Activated CD4-positive, alpha-beta T cell treated with anti-CD3 and anti-CD28 coated beads for 36 hours (primary cell): ENCODE data around the gene CABP2. TPM values are rescaled to one million over a fixed set of nuclear protein-coding genes. Genes with fewer than 3 reads are reported as not detected.
"Not testable (repeated sequence)": the region's sequence is repeated elsewhere in the genome, so short reads cannot be mapped to it uniquely, and the experiment has no call there.

ENCODE experiments used
- ATAC-seq: fragments of 200-7000 bp; cut with Tn5 transposase; one replicate; pipeline ENCODE4 v1.10.0; 2021; ENCODE audit warnings: mild to moderate bottlenecking, moderate library complexity
- CTCF ChIA-PET: fragments of 350-600 bp; sonication (Branson Sonifier 250); formaldehyde crosslinking; loops from one replicate; lab custom pipeline; 2021; ENCODE audit warnings: antibody characterized with exemption; lab: Charles Lee
- POLR2A ChIA-PET: fragments of 350-600 bp; sonication (Branson Sonifier 250); formaldehyde crosslinking; loops from one replicate; lab custom pipeline; 2021; ENCODE audit warnings: antibody characterized with exemption, inconsistent platforms; lab: Charles Lee
- DNase-seq: peaks from one replicate; pipeline ENCODE4 v3.0.0-alpha.2; 2020
- H3K27ac Mint-ChIP-seq: one replicate; pipeline ENCODE4 v1.8.0; 2021; ENCODE audit warnings: mixed read lengths
- H3K27me3 Mint-ChIP-seq: one replicate; pipeline ENCODE4 v1.8.0; 2021; ENCODE audit warnings: mixed read lengths
- H3K36me3 Mint-ChIP-seq: one replicate; pipeline ENCODE4 v1.8.0; 2021; ENCODE audit warnings: low read depth, mixed read lengths
- H3K4me1 Mint-ChIP-seq: one replicate; pipeline ENCODE4 v1.8.0; 2021; ENCODE audit warnings: mixed read lengths
- H3K4me3 Mint-ChIP-seq: one replicate; pipeline ENCODE4 v1.8.0; 2021; ENCODE audit warnings: mild to moderate bottlenecking, moderate library complexity, mixed read lengths
- H3K9me3 Mint-ChIP-seq: one replicate; pipeline ENCODE4 v1.8.0; 2021; ENCODE audit warnings: low read depth, mixed read lengths
- intact Hi-C, 2 experiments: fragments of 100-400 bp; cut with DNase I in 1 of 2; cut with micrococcal nuclease in 1 of 2; formaldehyde crosslinking; loops; one replicate each; pipeline versions ENCODE4 v1.14.2 to v1.15.1; 2022 to 2024; cut with DNase I, micrococcal nuclease
- total RNA-seq, 2 experiments: library from RNA; stranded (reverse); gene quantifications; one replicate each; pipeline ENCODE4 v1.2.3, GENCODE V29; 2021

The CABP2 gene
- total RNA-seq, 2 experiments from 2014 or later = not detected

- H3K4me3 Mint-ChIP-seq, intact Hi-C loops, POLR2A ChIA-PET, H3K27me3 Mint-ChIP-seq, H3K9me3 Mint-ChIP-seq, H3K36me3 Mint-ChIP-seq, ATAC-seq, H3K27ac Mint-ChIP-seq, CTCF ChIA-PET, H3K4me1 Mint-ChIP-seq, DNase-seq: not testable (repeated sequence)
Observed at GRCh38 chr11:67551697-67552096, 28.5 kb upstream of the CABP2 start.

GRCh38 chr11:67551127-67551526 is 27.9 kb upstream of the CABP2 start:
- Mint-ChIP-seq H3K27me3 (peaks cover 2% of the 10 kb centered on the region), H3K4me1 (no peaks in the 10 kb centered on the region), H3K4me3 (no peak overlapping the region), H3K9me3 (no peaks in the 10 kb centered on the region), H3K36me3 (no peaks in the 10 kb centered on the region), H3K27ac (no peak overlapping the region)
- ATAC-seq (no peak), DNase-seq (no peak)
- POLR2A ChIA-PET = no interaction called here
- CTCF ChIA-PET = no interaction called here
- intact Hi-C loops = no loop called here

- ChIA-PET CTCF (interaction anchor here (0.6 to 0.9 kb wide), 2 partner anchors 25 to 166 kb away, joined by 3 read pairs; no protein-coding TSS in a partner anchor), POLR2A (no interaction called here)
- H3K27ac Mint-ChIP-seq = no peak overlapping the region
- peaks cover 2% of the 10 kb centered on the region for H3K27me3 Mint-ChIP-seq
- no peaks in the 10 kb centered on the region for H3K36me3 Mint-ChIP-seq
- intact Hi-C loops = no loop called here
- DNase-seq = no peak
- no peaks in the 10 kb centered on the region for H3K4me1 Mint-ChIP-seq
- no peak for ATAC-seq
- no peak overlapping the region for H3K4me3 Mint-ChIP-seq
- no peaks in the 10 kb centered on the region for H3K9me3 Mint-ChIP-seq
Observed at GRCh38 chr11:67548555-67549110, 25.4 kb upstream of the CABP2 start.

GRCh38 chr11:67548112-67548511 is 24.9 kb upstream of the CABP2 start:
- H3K4me3 Mint-ChIP-seq, POLR2A ChIA-PET, CTCF ChIA-PET, ATAC-seq, DNase-seq, intact Hi-C loops, H3K27ac Mint-ChIP-seq, H3K9me3 Mint-ChIP-seq, H3K4me1 Mint-ChIP-seq, H3K36me3 Mint-ChIP-seq, H3K27me3 Mint-ChIP-seq: not testable (repeated sequence)

- Mint-ChIP-seq H3K27ac (no peak overlapping the region), H3K36me3 (no peaks in the 10 kb centered on the region), H3K9me3 (no peaks in the 10 kb centered on the region), H3K4me3 (no peak overlapping the region), H3K27me3 (peaks cover 2% of the 10 kb centered on the region), H3K4me1 (no peaks in the 10 kb centered on the region)
- no peak for ATAC-seq
- intact Hi-C loops = no loop called here
- ChIA-PET POLR2A (interaction anchor here (0.6 kb wide), 1 partner anchor 11 kb away, joined by 5 read pairs; no protein-coding TSS in a partner anchor), CTCF (no interaction called here)
- DNase-seq = no peak
Observed at GRCh38 chr11:67545280-67545679, 22.0 kb upstream of the CABP2 start.

GRCh38 chr11:67544616-67545242 is 21.5 kb upstream of the CABP2 start:
- no peaks in the 10 kb centered on the region for H3K4me1 Mint-ChIP-seq
- ChIA-PET POLR2A (no interaction called here), CTCF (no interaction called here)
- no peak for ATAC-seq
- peaks cover 2% of the 10 kb centered on the region for H3K27me3 Mint-ChIP-seq
- DNase-seq = no peak
- no peak overlapping the region for H3K4me3 Mint-ChIP-seq
- H3K36me3 Mint-ChIP-seq = no peaks in the 10 kb centered on the region
- H3K27ac Mint-ChIP-seq = no peak overlapping the region
- no peaks in the 10 kb centered on the region for H3K9me3 Mint-ChIP-seq
- intact Hi-C loops = no loop called here

GRCh38 chr11:67543585-67543984 is 20.3 kb upstream of the CABP2 start:
- H3K27ac Mint-ChIP-seq = no peak overlapping the region
- no peaks in the 10 kb centered on the region for H3K36me3 Mint-ChIP-seq
- no peaks in the 10 kb centered on the region for H3K4me1 Mint-ChIP-seq
- no peak overlapping the region for H3K4me3 Mint-ChIP-seq
- ChIA-PET CTCF (no interaction called here), POLR2A (no interaction called here)
- ATAC-seq (no peak), DNase-seq (no peak)
- intact Hi-C loops = no loop called here
- no peaks in the 10 kb centered on the region for H3K9me3 Mint-ChIP-seq
- H3K27me3 Mint-ChIP-seq = peaks cover 2% of the 10 kb centered on the region

- H3K27ac Mint-ChIP-seq = no peak overlapping the region
- POLR2A ChIA-PET = interaction anchor here (0.6 kb wide), 2 partner anchors 25 to 437 kb away, joined by 3 to 4 read pairs; no protein-coding TSS in a partner anchor
- no peak overlapping the region for H3K4me3 Mint-ChIP-seq
- H3K4me1 Mint-ChIP-seq = no peaks in the 10 kb centered on the region
- DNase-seq = no peak
- no peaks in the 10 kb centered on the region for H3K9me3 Mint-ChIP-seq
- H3K27me3 Mint-ChIP-seq = peaks cover 2% of the 10 kb centered on the region
- no peaks in the 10 kb centered on the region for H3K36me3 Mint-ChIP-seq
- no peak for ATAC-seq
- CTCF ChIA-PET = no interaction called here
- intact Hi-C loops = no loop called here
Observed at GRCh38 chr11:67542971-67543370, 19.7 kb upstream of the CABP2 start.

- CTCF ChIA-PET = interaction anchor here (0.5 kb wide), 1 partner anchor 14 kb away, joined by 3 read pairs; no protein-coding TSS in a partner anchor
- Mint-ChIP-seq H3K36me3 (no peaks in the 10 kb centered on the region), H3K4me1 (no peaks in the 10 kb centered on the region), H3K4me3 (no peak overlapping the region), H3K27me3 (peaks cover 2% of the 10 kb centered on the region), H3K27ac (no peak overlapping the region), H3K9me3 (no peaks in the 10 kb centered on the region)
- DNase-seq = no peak
- intact Hi-C loops = no loop called here
- no peak for ATAC-seq
- POLR2A ChIA-PET = interaction anchor here (0.6 kb wide), 1 partner anchor 25 kb away, joined by 4 read pairs; no protein-coding TSS in a partner anchor
Observed at GRCh38 chr11:67542169-67542568, 18.9 kb upstream of the CABP2 start.

- Mint-ChIP-seq H3K4me1 (no peaks in the 10 kb centered on the region), H3K9me3 (no peaks in the 10 kb centered on the region), H3K36me3 (no peaks in the 10 kb centered on the region), H3K27ac (no peak overlapping the region), H3K4me3 (no peak overlapping the region), H3K27me3 (peaks cover under 1% of the 10 kb centered on the region)
- ChIA-PET CTCF (no interaction called here), POLR2A (no interaction called here)
- DNase-seq (no peak), ATAC-seq (no peak)
- intact Hi-C loops = no loop called here
Observed at GRCh38 chr11:67541198-67541597, 18.0 kb upstream of the CABP2 start.

- Mint-ChIP-seq H3K36me3 (no peaks in the 10 kb centered on the region), H3K9me3 (no peaks in the 10 kb centered on the region), H3K27me3 (no peaks in the 10 kb centered on the region), H3K4me1 (no peaks in the 10 kb centered on the region), H3K4me3 (no peak overlapping the region), H3K27ac (no peak overlapping the region)
- DNase-seq (no peak), ATAC-seq (no peak)
- CTCF ChIA-PET = no interaction called here
- POLR2A ChIA-PET = no interaction called here
- intact Hi-C loops = no loop called here
Observed at GRCh38 chr11:67539550-67539949, 16.3 kb upstream of the CABP2 start.

GRCh38 chr11:67538823-67539505 is 15.7 kb upstream of the CABP2 start:
- H3K36me3 Mint-ChIP-seq = peaks cover 1% of the 10 kb centered on the region
- intact Hi-C loops = no loop called here
- ATAC-seq (no peak), DNase-seq (no peak)
- H3K27me3 Mint-ChIP-seq = no peaks in the 10 kb centered on the region
- H3K4me3 Mint-ChIP-seq = no peak overlapping the region
- H3K9me3 Mint-ChIP-seq = peaks cover 1% of the 10 kb centered on the region
- H3K4me1 Mint-ChIP-seq = no peaks in the 10 kb centered on the region
- POLR2A ChIA-PET = no interaction called here
- no peak overlapping the region for H3K27ac Mint-ChIP-seq
- CTCF ChIA-PET = interaction anchor here (0.7 kb wide), 1 partner anchor 1180 kb away, joined by 4 read pairs; no protein-coding TSS in a partner anchor
